GM12864 (cell line): ENCODE data around the gene MDP1.

Source experiments
- DNase-seq: peaks from one replicate; pipeline ENCODE4 v3.0.0-alpha.2; 2011; ENCODE audit warnings: low read depth
- H3K4me3 ChIP-seq: 2 replicates; pipeline ENCODE4 v1.5.1; 2011; ENCODE audit warnings: mild to moderate bottlenecking, low read depth, low read length, control low read depth
- CTCF ChIP-seq: IDR thresholded peaks from 2 replicates; pipeline ENCODE4 v1.5.1; 2011; ENCODE audit warnings: low read depth, mild to moderate bottlenecking, moderate library complexity, low read length, control low read depth, inconsistent platforms; ENCODE audit errors: missing control alignments

MDP1 gene

GRCh38 chr14:24255931-24256711 is 40.3 kb upstream of the MDP1 start:
- DNase-seq: no peak
- no peak for TF ChIP-seq CTCF
- no peak overlapping the region for H3K4me3 ChIP-seq

- TF ChIP-seq CTCF: no peak
- no peak overlapping the region for H3K4me3 ChIP-seq
- no peak for DNase-seq
Observed at GRCh38 chr14:24255438-24255837, 39.6 kb upstream of the MDP1 start.

- H3K4me3 ChIP-seq: no peak overlapping the region
- TF ChIP-seq CTCF: no peak
- no peak for DNase-seq
Observed at GRCh38 chr14:24254630-24255392, 38.9 kb upstream of the MDP1 start.

GRCh38 chr14:24253936-24254335 is 38.1 kb upstream of the MDP1 start:
- TF ChIP-seq CTCF: no peak

GRCh38 chr14:24252289-24253124 is 36.6 kb upstream of the MDP1 start:
- H3K4me3 ChIP-seq: no peak overlapping the region
- TF ChIP-seq CTCF: no peak
- no peak for DNase-seq

More at GRCh38 chr14:24253936-24254335, 38.1 kb upstream of the MDP1 start:
- no peak for DNase-seq
- no peak overlapping the region for H3K4me3 ChIP-seq

- TF ChIP-seq CTCF: no peak
- DNase-seq: no peak
Observed at GRCh38 chr14:24251880-24252288, 36.0 kb upstream of the MDP1 start.

More at GRCh38 chr14:24251880-24252288, 36.0 kb upstream of the MDP1 start:
- no peak overlapping the region for H3K4me3 ChIP-seq
